Stimulated activated CD4-positive, alpha-beta T cell treated with anti-CD3 and anti-CD28 coated beads, Interleukin-1b, Interleukin-23, amount 100 ng/mL, for 24 hours (primary cell): ENCODE measurements around the gene KIF21A.

Experiments used
- DNase-seq, 4 experiments: peaks; one replicate each; pipeline ENCODE4 v3.0.0-alpha.2; 2020; ENCODE audit warnings: low read depth in 4 of 4, low spot score in 1 of 4

The KIF21A gene

DNA sequence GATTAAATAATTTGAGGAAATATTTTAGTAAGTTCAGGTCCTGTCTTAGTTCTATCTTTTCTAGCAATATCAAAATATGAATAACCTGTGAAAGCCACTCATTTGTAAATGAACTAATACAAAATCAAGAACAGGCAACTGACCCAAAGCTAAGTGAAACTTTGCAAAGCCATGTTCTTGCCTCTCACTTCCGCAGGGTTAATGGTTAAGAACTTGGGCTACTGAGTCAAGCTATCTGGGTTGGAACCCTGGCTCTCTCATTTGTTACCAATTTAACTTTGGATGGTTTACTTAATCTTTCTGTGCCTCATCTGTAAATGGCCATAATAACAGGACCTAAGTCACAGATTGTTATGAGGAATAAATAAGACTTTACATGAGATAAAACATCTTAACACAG lies 2.8 kb downstream of the KIF21A start:
- DNase-seq, result no peak

DNA sequence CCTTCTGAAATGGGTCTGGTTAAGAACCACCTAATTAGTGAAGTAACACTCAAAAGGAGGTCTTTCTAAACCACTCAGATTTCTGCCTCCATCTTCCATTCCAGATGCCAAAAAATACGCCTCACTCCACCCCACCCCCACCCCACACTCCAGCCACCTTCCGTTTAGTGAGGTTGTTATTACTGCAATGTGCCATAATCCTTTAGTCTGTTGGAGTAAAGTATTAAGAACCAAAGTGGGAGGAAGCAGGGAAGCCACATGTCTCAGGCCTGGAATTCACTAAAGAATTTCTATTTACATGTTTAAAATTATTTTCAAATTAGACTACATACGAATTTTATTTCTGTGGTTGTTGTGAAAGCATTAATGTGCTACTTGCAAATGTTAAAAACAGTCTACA lies 7.4 kb downstream of the KIF21A start:
- no peak for DNase-seq

DNA sequence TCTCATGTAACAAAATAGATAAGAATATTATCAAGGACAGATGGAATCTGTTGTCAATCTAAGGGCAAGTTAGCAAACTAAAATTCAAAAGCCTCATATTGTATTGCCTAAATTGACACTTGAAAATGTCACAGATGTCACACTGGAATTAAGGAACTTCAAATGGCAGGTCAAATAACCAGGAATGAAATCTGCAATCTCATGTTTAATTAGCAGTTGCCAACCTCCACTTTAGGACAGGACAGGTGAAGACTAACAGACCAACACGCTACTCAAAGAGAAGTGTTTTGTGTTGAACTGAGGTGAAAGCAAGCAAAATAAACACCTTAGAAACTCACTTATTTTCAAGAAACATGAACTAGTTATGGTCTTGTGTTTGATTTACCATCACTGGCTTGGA lies 11.1 kb downstream of the KIF21A start:
- DNase-seq, result no peak

DNA sequence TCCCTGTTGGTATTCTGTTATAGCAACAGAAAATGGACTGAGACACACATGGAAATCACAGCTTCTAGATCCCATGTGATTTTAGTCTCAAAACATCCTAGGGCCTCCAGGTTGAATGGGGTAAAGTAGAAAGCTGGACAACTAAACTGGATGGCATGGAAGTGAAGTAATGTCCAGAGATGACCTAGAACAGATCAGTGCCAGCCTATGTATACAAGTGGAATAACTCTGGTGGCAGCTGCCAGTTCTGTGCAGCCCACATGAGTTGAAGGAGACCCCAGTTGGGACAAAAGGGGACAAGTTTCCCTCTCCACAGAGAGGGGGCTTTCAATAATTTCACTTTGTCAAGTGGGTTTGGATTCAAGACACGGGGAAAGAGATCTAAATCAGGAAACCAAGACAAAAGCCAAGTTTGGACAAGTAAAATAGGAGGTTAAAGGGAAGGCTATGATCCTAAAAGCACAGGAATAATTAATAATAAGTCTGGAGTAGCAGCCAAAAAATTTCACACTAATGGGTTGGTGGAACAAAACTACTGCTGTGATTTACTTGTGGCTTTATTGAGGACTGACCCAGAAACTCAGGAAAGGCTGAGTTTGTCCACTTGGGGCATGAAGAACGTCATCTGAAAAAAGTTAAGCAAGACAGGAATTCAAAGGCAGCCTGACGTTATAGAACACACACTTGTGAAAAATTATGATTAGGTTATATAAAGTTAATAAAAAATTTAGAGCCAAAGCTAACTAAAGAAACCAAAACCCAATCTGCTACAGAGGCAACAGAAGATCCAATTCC lies 11.7 kb downstream of the KIF21A start:
- no peak for DNase-seq

DNA sequence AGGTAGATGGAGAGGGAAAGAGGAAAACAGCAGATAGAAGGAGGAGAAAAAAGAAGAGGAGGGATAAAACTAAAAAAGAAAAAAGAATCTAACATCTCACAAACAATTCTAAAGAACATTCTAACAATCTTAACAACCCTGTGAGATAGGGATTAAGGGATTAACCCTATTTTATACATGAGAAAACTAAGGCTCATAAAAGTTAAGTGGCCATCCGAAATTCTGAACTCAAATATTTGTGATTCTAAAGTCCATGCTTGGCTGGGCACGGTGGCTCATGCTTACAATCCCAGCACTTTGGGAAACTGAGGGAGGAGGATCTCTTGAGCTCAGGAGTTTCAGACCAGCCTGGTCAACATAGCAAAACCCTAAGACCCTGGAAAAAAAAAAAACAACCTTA lies 13.1 kb downstream of the KIF21A start:
- no peak for DNase-seq

DNA sequence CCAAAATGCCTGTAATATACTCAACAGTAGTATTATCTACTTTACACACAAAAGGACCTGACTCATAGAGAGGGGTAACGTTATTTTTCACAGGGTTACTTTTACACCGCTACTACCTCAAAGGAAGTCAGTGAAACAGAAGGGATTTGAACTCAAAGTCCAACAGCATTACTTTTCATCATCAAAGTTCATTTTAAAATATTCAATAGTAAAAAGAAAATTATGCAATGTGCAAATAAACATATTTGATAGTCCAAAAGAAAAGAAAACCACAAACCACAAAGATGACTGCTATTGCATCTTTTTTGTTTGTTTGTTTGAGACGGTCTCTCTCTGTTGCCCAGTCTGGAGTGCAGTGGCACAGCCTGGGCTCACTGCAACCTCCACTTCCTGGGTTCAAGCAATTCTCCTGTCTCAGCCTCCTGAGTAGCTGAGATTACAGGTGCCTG lies 15.5 kb downstream of the KIF21A start:
- DNase-seq, result no peak

DNA sequence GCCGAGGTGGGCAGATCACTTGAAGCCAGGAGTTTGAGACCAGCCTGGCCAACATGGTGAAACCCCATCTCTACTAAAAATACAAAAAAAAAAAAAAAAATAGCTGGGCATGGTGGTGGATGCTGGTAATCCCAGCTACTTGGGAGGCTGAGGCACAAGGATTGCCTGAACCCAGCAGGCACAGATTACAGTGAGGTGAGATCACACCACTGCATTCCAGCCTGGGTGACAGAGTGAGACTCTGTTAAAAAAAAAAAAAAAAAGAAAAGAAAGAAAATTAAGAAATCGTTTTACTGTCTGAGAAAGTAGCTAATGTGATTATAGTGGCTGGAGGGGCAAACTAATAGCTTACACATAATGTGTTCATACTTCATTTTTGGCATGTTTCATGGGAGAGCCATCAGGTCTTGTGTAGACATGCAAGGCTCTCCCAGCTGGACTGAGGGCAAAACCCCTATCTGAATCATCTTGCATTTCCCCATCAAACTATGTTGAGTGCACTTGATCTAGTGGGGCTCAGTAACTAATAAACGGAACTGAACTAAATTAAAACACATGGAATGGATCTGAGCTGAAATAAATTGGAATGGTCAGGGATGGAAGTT lies 16.2 kb downstream of the KIF21A start:
- DNase-seq, result no peak

DNA sequence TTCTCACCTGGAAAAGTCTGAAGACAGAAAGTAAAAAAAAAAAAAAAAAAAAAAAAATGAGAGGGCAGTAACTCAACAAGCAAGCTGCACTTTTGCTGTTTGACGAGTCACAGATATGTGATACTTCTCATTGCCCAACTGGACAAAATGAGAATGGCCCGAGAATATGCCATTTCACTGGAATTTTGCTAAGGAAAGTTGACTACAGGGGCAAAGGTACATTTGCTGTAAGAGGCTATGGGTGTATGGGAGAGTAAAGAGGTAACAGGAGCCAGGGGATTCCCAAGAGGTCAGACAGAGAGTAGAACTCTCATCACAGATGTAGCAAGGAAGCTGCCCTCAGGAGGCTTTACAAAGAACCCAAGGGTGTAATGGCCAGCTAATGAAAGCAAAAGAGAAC lies 22.9 kb downstream of the KIF21A start:
- DNase-seq, result no peak

DNA sequence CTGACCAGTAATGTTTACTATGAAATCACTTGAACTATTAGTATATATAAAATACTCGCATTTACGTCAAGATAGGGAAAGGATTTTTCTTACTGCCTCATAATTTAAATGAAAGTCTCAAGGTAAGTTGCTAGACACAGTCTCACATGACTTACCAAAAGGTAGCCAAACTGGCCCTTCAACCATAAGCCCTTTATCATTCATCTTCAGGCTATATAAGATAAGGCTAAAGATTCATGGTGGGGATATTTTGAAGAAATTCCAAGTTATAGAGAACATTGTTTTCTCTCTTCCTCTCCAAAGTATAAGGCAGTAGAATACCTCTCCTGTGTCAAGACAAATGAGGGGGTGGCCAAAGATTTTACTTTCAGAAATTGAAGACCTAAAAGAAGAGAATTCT lies 23.4 kb downstream of the KIF21A start:
- DNase-seq, result no peak

DNA sequence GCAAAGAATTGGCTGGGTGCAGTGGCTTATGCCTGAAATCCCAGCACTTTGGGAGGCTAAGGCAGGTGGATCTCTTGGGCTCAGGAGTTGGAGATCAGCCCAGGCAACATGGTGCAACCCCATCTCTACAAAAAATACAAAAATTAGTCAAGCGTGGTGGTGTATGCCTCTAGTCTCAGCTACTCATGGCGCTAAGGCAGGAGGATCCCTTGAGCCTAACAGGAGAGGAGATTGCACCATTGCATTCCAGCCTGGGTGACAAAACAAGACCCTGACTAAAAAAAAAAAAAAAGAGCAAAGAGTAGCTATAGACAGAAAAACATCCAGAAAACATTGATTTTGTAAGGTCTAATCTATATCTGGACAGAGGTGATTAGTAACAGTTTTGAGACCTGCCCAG lies 25.0 kb downstream of the KIF21A start:
- no peak for DNase-seq

DNA sequence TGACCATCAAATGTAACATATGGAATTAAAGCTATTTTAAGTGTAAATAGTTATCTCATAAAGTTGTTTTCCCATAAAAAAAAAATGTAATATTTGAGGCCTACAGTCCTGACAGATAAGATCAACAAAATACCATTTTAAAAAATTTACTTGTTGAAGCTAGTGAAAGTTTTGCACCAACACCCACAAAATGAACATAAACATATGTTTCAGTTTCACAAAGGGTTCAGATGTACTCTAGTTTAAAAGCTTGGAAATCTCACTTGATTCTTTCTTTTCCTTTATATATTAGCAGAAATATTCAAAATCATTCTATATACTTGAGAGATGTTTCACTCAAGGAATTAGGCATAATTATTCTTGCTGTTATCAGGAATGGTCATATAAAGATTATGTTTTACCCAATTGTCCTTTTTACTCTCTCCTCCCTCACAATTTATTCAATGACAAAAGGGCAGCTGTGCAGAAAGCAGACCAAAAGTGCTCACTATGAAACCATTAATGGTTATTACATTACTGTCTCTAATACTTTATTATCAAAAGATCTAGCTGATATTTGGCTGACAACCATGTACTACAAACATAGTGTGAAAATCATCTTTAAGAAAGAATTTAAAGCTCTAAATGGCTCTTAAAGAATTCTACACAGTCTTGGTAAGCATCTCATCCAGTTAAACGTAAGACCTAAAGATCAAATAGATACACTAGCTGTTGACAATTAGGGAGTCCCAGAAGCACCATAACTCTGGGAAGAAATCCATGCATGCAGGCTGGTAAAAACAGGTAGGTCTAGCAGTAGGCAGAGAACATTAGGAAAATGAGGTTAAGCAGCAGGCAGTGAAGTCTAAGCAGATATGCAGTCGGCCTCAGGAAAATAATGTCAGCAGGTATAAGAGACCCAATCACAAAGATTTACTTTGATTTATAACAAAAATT lies 28.8 kb downstream of the KIF21A start:
- DNase-seq, result no peak

DNA sequence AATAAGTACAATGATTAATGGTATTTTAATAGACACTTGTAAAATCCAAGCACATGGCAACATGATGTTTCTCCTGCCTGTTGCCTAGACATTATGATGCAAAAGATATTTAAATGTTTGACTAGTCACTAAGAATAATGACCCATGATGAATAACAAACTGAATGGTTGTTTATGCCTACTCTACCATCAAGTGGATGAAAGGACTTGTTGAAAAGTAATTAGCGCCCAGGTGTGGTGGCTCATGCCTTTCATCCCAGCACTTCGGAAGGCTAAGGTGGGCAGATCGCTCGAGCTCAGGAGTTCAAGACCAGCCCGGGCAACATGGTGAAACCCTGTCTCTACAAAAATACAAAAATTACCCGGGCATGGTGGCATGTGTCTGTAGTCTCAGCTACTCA lies 30.7 kb downstream of the KIF21A start:
- no peak for DNase-seq

DNA sequence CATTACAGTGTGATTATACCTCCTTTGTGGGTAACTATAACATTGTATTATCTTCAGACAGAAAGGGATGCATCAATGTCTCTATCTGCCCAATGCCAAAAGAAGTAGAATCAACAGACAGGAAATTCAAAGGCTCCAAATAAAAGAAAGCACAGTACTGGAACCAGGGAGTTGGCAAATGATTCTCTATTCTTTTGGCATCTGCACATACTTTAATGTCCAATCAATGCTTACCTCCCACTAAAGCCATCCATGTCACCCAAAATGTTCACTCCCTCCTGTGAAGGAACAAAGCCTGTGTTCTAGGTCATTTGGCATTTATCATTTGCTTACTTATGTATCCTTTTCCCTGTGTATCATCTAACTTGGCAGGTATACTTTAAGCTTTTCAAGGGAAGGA lies 36.7 kb downstream of the KIF21A start:
- no peak for DNase-seq

DNA sequence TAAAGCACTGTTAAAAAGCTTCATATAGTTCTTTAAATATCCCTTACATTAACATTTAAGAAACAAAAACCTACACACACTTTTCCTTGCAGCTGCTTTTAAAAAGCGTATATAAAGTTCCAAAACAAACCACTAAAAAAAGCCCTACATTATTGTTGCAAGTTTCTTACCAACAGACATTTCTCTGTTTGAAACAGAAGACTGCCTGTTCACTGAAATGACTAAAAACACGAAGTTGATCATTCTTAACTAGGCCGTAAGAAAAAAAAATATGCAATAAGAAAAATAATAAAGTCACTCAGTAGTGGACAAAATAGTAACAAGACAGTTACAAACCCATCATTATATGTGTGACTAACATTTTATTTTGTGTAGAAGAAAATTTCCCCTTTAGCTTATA lies 37.3 kb downstream of the KIF21A start:
- DNase-seq, result no peak

DNA sequence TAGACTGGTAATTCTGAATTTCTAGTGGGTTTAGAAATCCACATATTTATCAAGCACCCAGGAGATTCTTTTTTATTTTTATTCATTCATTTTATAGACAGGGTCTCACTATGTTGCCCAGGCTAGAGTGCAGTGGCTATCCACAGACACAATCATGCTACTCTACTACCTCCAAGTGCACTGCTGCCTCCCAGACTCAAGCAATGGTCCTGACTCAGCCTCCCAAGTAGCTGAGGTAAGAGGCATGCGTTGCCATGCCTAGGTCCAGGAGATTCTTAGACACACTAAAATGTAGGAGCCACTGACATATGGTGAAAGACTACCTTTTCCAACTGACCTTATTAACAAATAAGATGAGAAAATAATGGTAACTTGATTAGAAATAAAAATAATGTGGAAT lies 38.9 kb downstream of the KIF21A start:
- DNase-seq, result no peak

DNA sequence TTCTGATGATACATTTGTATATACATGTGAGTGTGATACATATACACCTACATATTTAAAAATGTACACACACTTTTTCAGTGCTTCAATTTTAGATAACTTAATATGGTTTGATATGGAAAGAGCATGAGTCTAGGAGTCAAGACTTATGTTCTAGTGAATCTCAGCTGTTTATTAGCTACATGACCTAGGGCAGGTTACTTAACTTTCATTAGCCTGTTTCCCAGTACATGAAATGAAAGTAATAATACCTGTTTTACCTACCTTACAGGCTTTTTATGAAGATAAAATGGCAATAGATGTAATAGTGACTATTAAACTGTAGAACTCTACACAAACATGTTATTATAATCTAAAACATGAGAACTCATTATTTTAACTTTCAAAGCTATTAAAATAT lies 39.5 kb downstream of the KIF21A start:
- DNase-seq, result no peak

DNA sequence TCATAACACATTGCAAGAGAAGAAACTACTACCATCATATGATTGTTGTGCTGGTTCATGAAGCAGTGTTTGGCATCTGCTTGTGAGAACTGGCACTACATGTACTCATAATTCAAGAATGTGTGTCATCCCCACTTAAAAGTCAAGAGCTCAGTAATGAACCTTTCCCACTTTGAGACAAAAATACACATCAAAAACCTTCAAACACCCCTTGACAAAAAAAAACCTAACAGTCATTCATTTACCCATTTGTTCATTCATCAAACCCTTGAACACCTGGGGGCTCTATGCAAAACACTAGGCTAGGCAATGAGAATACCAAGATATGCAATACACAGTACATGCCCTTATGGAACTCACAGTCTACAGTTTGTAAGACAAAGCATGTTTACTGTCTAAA lies 40.0 kb downstream of the KIF21A start:
- DNase-seq, result no peak

DNA sequence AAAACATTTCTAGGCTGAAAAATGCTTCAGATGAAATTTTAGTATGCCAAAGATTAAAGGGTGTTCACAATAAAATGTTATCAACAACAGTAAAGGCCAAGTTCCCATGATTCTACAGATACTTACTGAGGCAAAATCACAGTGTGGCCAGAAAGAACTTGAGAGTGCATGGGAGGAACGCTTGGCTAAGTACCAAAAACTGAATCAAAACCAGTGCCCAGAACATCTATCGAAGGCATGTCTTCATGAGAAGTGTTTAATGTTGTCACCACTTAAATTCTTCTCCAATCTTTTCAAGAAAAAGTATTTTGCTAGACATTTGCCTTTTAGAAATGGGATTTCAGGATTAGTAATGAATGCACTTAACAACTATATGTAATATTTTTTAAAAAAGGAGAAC lies 41.5 kb downstream of the KIF21A start:
- no peak for DNase-seq

DNA sequence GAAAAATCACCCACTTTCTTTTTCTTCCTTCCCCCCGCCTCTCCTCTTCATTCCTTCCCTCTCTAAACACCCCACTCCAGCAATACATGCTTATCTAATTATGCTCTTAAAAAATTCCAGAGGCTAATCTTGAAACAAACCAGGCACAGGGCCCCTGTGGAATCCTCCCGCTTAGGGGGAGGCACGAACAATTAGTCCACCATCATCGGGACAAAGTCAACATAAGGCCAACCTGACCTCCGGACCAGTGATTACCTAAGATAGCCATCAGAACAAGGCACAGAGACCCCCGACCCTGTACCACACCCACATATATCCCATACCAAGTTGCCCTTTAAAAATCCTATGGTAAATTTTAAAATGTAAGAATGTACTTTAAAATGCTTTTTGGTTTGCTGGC lies 47.1 kb downstream of the KIF21A start:
- DNase-seq, result no peak

DNA sequence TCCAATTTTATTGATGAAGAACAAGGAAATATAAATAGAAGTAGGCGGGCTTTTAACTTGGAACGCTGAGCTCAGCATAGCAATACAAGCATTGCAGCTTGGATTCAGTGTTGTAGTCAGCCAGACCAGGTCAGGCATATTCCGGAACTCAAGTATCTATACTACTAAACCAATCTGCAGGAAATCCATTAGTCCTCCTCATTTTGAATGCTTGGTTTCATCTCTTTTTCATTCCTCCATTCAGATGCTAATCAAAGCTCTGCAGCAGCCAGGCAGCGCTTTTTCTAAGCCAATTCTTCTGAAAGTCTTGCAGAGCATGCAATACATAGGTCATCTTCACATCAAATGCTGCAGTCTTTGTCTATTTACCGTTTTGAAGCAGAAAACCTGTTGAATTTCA lies 49.0 kb downstream of the KIF21A start:
- no peak for DNase-seq

DNA sequence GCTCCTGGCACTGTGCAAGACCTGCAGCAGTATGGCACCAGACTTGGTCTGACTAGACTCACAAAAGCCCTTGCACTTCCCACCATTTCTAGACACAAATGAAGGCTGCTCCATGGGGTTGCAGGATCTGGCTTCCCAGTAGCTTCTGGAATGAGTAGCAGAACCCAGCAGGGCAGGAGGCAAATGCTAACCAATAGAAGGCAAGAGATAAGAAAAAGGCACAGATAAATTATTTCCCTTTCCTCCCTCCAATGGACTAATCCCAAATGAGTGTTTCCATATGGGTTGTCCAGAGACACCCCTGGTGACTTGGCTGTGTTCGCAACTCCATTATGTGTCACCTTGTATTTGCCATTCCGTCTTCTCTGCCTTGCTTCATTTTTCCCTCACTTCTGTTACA lies 49.7 kb downstream of the KIF21A start:
- no peak for DNase-seq
